ENCODE measurements around the gene PPARG. TPM values are rescaled to one million over a fixed set of nuclear protein-coding genes. Genes with fewer than 3 reads are reported as not detected.
"Not testable (repeated sequence)": the region's sequence is repeated elsewhere in the genome, so short reads cannot be mapped to it uniquely, and the experiment has no call there.

PPARG gene
- total and polyA plus RNA-seq, 2 experiments from 2014 or later, result 0.15 to 0.42 TPM

- no peak for TF ChIP-seq ZNF462 (CRISPR knock-in tag; IDR thresholded peaks at IDR 0.05)
- no peak for TF ChIP-seq EZH2 (IDR thresholded peaks at IDR 0.05; ENCODE audit: low read depth, unreplicated experiment)
- no peak for TF ChIP-seq STAT1 (IDR thresholded peaks at IDR 0.05; ENCODE audit: unreplicated experiment)
- no peak for TF ChIP-seq REST (IDR thresholded peaks at IDR 0.05; ENCODE audit: unreplicated experiment)
- TF ChIP-seq ZNF331 (CRISPR knock-in tag; IDR thresholded peaks at IDR 0.05; ENCODE audit: low read depth), result no peak
- no peak for TF ChIP-seq NANOG (IDR thresholded peaks at IDR 0.05; ENCODE audit: borderline replicate concordance)
- no peak for TF ChIP-seq ETS1 (IDR thresholded peaks at IDR 0.05)
- no peak for TF ChIP-seq ZNF114 (CRISPR knock-in tag; IDR thresholded peaks at IDR 0.05)
Measured at GRCh38 chr3:12285003-12285555, 3.8 kb upstream of the PPARG start (continued).

- not testable (repeated sequence) for H3F3A ChIP-seq (replicated peaks; ENCODE audit: low read depth); H2AFZ ChIP-seq; H3K4me3 ChIP-seq; H3K4me2 ChIP-seq; H3K9me2 ChIP-seq (ENCODE audit: insufficient read depth); DNase-seq (ENCODE audit: low spot score); H3K79me2 ChIP-seq (replicated peaks; ENCODE audit: insufficient read depth); H3K36me3 ChIP-seq (ENCODE audit: insufficient read depth); H3K4me3 Mint-ChIP-seq; H4K20me1 ChIP-seq (replicated peaks; ENCODE audit: insufficient read depth); H3K27ac ChIP-seq (ENCODE audit: low read depth); H3K4me1 ChIP-seq (ENCODE audit: insufficient read depth); H3K9me3 Mint-ChIP-seq; H3K27ac Mint-ChIP-seq; H3K4me1 Mint-ChIP-seq; ATAC-seq; H3K36me3 Mint-ChIP-seq (ENCODE audit: low read depth)
- H3K27me3 ChIP-seq (ENCODE audit: insufficient read depth), result peaks cover 60% of the 10 kb centered on the region
- peaks cover 37% of the 10 kb centered on the region for H3K27me3 Mint-ChIP-seq (ENCODE audit: insufficient read depth, low read depth, poor library complexity)
Measured at GRCh38 chr3:12285779-12286178, 3.1 kb upstream of the PPARG start.
